Endothelial cell (in vitro differentiated cells): ENCODE data around the gene TNFRSF19. TPM values are rescaled to one million over a fixed set of nuclear protein-coding genes. Genes with fewer than 3 reads are reported as not detected.

Experiments used
- total RNA-seq: library from RNA; stranded (reverse); fragmentation: NEBNext Ultra II Directional; extraction: Animal tissue kit (Norgen Biotek cat#: 25700); gene quantifications from one replicate; pipeline ENCODE4 v1.2.1, GENCODE V29; 2021; ENCODE audit not compliant: unreplicated experiment

The TNFRSF19 gene
- total RNA-seq, 1 donor from 2014 or later = 8.8 TPM

Other genes starting within 250 kb of the TNFRSF19 start
- gene SACS, start 136.7 kb upstream of the TNFRSF19 start, total RNA-seq = 45.8 TPM